OCI-LY3 (cell line): ENCODE data around the gene AMT.

Experiments used
- H2AFZ ChIP-seq: fragments of 200-600, 300-600 bp; shearing (Covaris generic); 2 replicates; pipeline ENCODE4 v1.6.0; 2014; ENCODE audit warnings: antibody characterized with exemption, low read depth, low read length
- H3K27ac ChIP-seq: fragments of 200-600, 300-600 bp; sonication (generic); 2 replicates; pipeline ENCODE4 v1.5.1; 2014; ENCODE audit warnings: mild to moderate bottlenecking, low read length, moderate library complexity, mixed read lengths
- H3K27me3 ChIP-seq: fragments of 200-600, 300-600 bp; sonication (generic); 2 replicates; pipeline ENCODE4 v1.6.1; 2014; ENCODE audit warnings: low read depth, low read length, mixed read lengths
- H3K36me3 ChIP-seq: fragments of 200-600, 300-600 bp; sonication (generic); replicated peaks from 2 replicates; pipeline ENCODE3; 2014; ENCODE audit warnings: low read depth, low read length, mixed read lengths
- H3K4me1 ChIP-seq: fragments of 300-600, 200-600 bp; sonication (generic); 2 replicates; pipeline ENCODE4 v1.6.1; 2014; ENCODE audit warnings: low read length, mixed read lengths
- H3K4me2 ChIP-seq: fragments of 200-600, 300-600 bp; sonication (generic); 2 replicates; pipeline ENCODE4 v1.6.1; 2014; ENCODE audit warnings: low read length, mixed read lengths
- H3K4me3 ChIP-seq: fragments of 300-600, 200-600 bp; sonication (generic); 2 replicates; pipeline ENCODE4 v1.5.1; 2014; ENCODE audit warnings: antibody characterized with exemption, mild to moderate bottlenecking, low read length, moderate library complexity
- H3K79me2 ChIP-seq: fragments of 300-600, 200-600 bp; shearing (Covaris generic); 2 replicates; pipeline ENCODE4 v1.6.1; 2014; ENCODE audit warnings: mild to moderate bottlenecking, low read length, mixed read lengths
- H3K9ac ChIP-seq: fragments of 300-600, 200-600 bp; shearing (Covaris generic); 2 replicates; pipeline ENCODE4 v1.6.0; 2014; ENCODE audit warnings: mild to moderate bottlenecking, low read length, moderate library complexity
- H3K9me3 ChIP-seq: fragments of 200-600, 300-600 bp; shearing (Covaris generic); 2 replicates; pipeline ENCODE4 v1.6.1; 2014; ENCODE audit warnings: low read length, mixed read lengths; ENCODE audit not compliant: insufficient read depth
- H4K20me1 ChIP-seq: fragments of 200-600, 300-600 bp; sonication (generic); 2 replicates; pipeline ENCODE4 v1.6.1; 2016; ENCODE audit warnings: low read length, mixed read lengths; ENCODE audit not compliant: insufficient read depth
- EZH2phosphoT487 ChIP-seq: fragments of 200-600 bp; shearing (Covaris generic); IDR thresholded peaks from 2 replicates; pipeline ENCODE4 v1.6.1; 2018; ENCODE audit warnings: antibody characterized with exemption, mixed run types, low read depth
- TF ChIP-seq, protein P1 (sequence below): fragments of 200-600, 300-600 bp; sonication (generic); IDR thresholded peaks from 2 replicates; pipeline ENCODE4 v1.5.1; 2014; ENCODE audit warnings: antibody characterized with exemption, low read length, low read depth

AMT gene

DNA sequence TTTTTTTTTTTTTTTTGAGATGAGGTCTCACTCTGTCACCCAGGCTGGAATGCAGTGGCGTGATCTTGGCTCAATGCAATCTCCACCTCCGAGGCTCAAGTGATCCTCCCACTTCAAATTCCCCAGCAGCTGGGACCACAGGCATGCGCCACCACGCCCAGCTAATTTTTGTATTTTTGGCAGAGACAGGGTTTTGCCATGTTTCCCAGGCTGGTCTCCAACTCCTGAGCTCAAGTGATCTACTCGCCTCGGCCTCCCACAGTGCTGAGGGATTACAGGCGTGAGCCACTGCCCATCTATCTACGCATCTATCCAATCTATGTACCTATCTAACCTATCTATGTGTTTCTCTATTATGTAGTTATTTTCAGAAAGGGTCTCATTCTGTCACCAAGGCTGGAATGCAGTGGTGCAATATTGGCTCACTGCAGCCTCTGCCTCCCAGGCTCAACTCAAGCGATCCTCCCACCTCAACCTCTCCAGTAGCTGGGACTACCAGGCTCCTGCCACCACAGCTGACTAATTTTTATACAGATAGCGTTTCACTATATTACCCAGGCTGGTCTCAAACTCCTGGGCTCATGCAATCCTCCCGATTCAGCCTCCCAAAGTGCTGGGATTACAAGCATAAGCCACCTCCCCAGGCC, 43.9 kb downstream of the AMT start:
- Histone ChIP-seq H3K27me3 (no peaks in the 10 kb centered on the region), H3K27ac (no peak overlapping the region), H3K4me3 (no peak overlapping the region), H3K9me3 (no peaks in the 10 kb centered on the region), H3K4me2 (no peak overlapping the region), H3K36me3 (peaks cover 30% of the 10 kb centered on the region), H3K9ac (no peak overlapping the region), H4K20me1 (peaks cover 73% of the 10 kb centered on the region), H3K4me1 (no peaks in the 10 kb centered on the region), H2AFZ (no peak overlapping the region), H3K79me2 (peaks cover 99% of the 10 kb centered on the region)
- TF ChIP-seq, protein P1, sequence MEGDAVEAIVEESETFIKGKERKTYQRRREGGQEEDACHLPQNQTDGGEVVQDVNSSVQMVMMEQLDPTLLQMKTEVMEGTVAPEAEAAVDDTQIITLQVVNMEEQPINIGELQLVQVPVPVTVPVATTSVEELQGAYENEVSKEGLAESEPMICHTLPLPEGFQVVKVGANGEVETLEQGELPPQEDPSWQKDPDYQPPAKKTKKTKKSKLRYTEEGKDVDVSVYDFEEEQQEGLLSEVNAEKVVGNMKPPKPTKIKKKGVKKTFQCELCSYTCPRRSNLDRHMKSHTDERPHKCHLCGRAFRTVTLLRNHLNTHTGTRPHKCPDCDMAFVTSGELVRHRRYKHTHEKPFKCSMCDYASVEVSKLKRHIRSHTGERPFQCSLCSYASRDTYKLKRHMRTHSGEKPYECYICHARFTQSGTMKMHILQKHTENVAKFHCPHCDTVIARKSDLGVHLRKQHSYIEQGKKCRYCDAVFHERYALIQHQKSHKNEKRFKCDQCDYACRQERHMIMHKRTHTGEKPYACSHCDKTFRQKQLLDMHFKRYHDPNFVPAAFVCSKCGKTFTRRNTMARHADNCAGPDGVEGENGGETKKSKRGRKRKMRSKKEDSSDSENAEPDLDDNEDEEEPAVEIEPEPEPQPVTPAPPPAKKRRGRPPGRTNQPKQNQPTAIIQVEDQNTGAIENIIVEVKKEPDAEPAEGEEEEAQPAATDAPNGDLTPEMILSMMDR: no peak
- no peak for TF ChIP-seq EZH2phosphoT487

GRCh38 chr3:49377483-49377882, 44.8 kb downstream of the AMT start:
- Histone ChIP-seq H3K27me3 (no peaks in the 10 kb centered on the region), H3K4me1 (no peaks in the 10 kb centered on the region)
- TF ChIP-seq, protein P1: no peak
- no peak for TF ChIP-seq EZH2phosphoT487

DNA sequence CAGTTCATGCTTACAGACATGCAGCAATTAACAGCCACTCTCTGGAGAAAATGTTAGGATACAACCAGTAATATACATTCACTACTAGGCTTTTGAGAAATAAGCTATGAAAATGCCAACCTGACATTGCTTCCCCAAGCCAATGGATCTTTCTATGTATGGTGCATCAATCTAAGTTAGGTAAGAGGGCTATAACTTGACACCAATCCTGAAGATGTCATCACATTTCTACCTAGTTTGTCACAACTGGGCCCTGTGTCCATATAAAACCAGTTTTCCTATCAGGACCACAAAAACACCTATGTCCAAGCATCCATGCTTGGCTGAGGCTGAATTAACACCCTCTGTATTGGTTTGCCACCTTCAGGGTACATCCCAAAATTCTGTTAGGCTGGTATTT, 50.3 kb downstream of the AMT start:
- H3K27ac ChIP-seq: no peak overlapping the region
- no peak overlapping the region for H3K9ac ChIP-seq
- no peak overlapping the region for H3K4me2 ChIP-seq
- H2AFZ ChIP-seq: no peak overlapping the region
- no peak overlapping the region for H3K4me3 ChIP-seq
- H3K4me1 ChIP-seq: no peaks in the 10 kb centered on the region
- H3K9me3 ChIP-seq: no peaks in the 10 kb centered on the region
- TF ChIP-seq, protein P1: no peak
- TF ChIP-seq EZH2phosphoT487: no peak
- no peaks in the 10 kb centered on the region for H3K27me3 ChIP-seq
- H3K36me3 ChIP-seq: peaks cover 54% of the 10 kb centered on the region
- H4K20me1 ChIP-seq: peaks cover 29% of the 10 kb centered on the region
- peaks cover 89% of the 10 kb centered on the region for H3K79me2 ChIP-seq

More at GRCh38 chr3:49377483-49377882, 44.8 kb downstream of the AMT start:
- no peaks in the 10 kb centered on the region for H3K9me3 ChIP-seq
- H3K4me3 ChIP-seq: no peak overlapping the region
- H3K27ac ChIP-seq: no peak overlapping the region
- H3K9ac ChIP-seq: no peak overlapping the region
- peaks cover 36% of the 10 kb centered on the region for H3K36me3 ChIP-seq
- H4K20me1 ChIP-seq: peaks cover 66% of the 10 kb centered on the region
- H3K4me2 ChIP-seq: no peak overlapping the region
- H3K79me2 ChIP-seq: peaks cover 99% of the 10 kb centered on the region
- H2AFZ ChIP-seq: no peak overlapping the region

DNA sequence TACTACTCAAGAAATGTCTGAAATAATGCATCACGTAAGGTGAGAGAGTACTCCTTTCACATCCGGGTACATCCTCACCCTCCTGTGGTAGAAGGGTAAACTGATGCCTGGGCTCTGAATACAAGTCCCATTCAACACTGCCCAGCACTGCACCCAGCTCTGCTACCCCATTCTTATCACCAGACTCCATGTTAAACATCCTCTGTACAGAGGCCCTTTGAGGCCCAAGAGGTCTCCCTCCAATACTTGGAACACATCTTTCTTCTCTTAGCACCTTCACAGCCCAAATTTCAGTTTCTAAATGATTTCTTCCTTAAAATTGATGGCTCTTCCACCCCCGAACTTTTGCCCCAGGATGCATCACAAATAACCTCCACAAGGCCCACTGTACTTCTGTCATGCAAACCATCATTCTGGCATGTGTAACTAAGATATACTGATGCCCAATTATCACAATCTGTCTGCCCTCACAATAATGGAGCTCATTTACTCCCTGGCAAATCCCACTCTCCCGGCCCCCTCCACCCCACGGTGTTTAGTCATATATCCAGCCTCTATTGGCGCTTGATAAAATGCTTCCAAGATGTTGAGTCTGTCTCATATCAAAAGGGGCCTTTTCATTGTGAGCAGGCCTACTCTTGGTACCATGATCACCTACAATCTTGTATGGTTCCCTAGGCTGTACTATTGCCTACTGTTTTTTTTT, 51.5 kb downstream of the AMT start:
- Histone ChIP-seq H3K36me3 (peaks cover 65% of the 10 kb centered on the region), H3K4me1 (no peaks in the 10 kb centered on the region), H3K9ac (no peak overlapping the region), H2AFZ (no peak overlapping the region), H3K4me2 (no peak overlapping the region), H4K20me1 (peaks cover 27% of the 10 kb centered on the region), H3K9me3 (no peaks in the 10 kb centered on the region), H3K27me3 (no peaks in the 10 kb centered on the region), H3K27ac (no peak overlapping the region), H3K79me2 (peaks cover 89% of the 10 kb centered on the region), H3K4me3 (no peak overlapping the region)
- TF ChIP-seq, protein P1: no peak
- TF ChIP-seq EZH2phosphoT487: no peak
